Psoas muscle (tissue), 8 donors: ENCODE results near the gene ROBO1. TPM values are rescaled to one million over a fixed set of nuclear protein-coding genes. Genes with fewer than 3 reads are reported as not detected.

Source experiments
- ATAC-seq, 4 donors: fragments of 200-7000 bp; cut with Tn5 transposase; one replicate each; pipeline ENCODE4 v1.9.1; 2020; ENCODE audit warnings: moderate library complexity in 3 of 4, mild to moderate bottlenecking in 2 of 4
- DNase-seq, 2 donors: peaks; one replicate each; pipeline ENCODE4 v3.0.0-alpha.2; 2020
- H3K27ac ChIP-seq: fragments of 200-600 bp; one replicate; pipeline ENCODE4 v1.8.0; 2022
- H3K27me3 ChIP-seq, 3 donors: fragments of 200-600 bp in 1 of 3; one replicate each; pipeline versions ENCODE4 v1.6.1 to v1.8.0; 2013 to 2022; ENCODE audit warnings: low read length in 2 of 3, mild to moderate bottlenecking in 2 of 3, moderate library complexity in 1 of 3; ENCODE audit not compliant: insufficient read depth in 3 of 3
- H3K36me3 ChIP-seq, 2 donors: fragments of 200-600 bp in 1 of 2; one replicate each; pipeline versions ENCODE4 v1.6.1 to v1.8.0; 2013 to 2022; ENCODE audit warnings: low read depth in 1 of 2, mild to moderate bottlenecking in 1 of 2, moderate library complexity in 1 of 2; ENCODE audit not compliant: insufficient read depth in 1 of 2
- H3K4me1 ChIP-seq: fragments of 200-600 bp; one replicate; pipeline ENCODE4 v1.8.0; 2022
- H3K4me3 ChIP-seq: fragments of 200-600 bp; one replicate; pipeline ENCODE4 v1.8.0; 2022; ENCODE audit warnings: mild to moderate bottlenecking
- H3K9me3 ChIP-seq: fragments of 200-600 bp; one replicate; pipeline ENCODE4 v1.8.0; 2022
- CTCF ChIP-seq: fragments of 200-600 bp; IDR thresholded peaks from one replicate; pipeline ENCODE4 v1.8.0; 2022; ENCODE audit warnings: antibody characterized with exemption
- WGBS, 3 donors: extraction: QIAGEN DNeasy Blood & Tissue Kit; methylation state at CpG; one replicate each; pipeline versions ENCODE4 v1.1.6 to v1.1.7; 2013; 5-methylcytosine and 5-hydroxymethylcytosine counted together
- intact Hi-C, 2 donors: fragments of 100-400 bp; cut with DNase I; formaldehyde crosslinking; loops; one replicate each; pipeline versions ENCODE4 v1.11.0 to v1.14.2; 2022
- polyA plus RNA-seq, 3 donors: library from polyadenylated mRNA; stranded (reverse); fragments of 200-250 nt; gene quantifications; one replicate each; pipeline ENCODE4 v1.2.3, GENCODE V29; 2013
- total RNA-seq, 4 donors: library from RNA; stranded (reverse); fragmentation: NEBNext Ultra II Directional in 2 of 4; extraction: Animal tissue kit (Norgen Biotek cat#: 25700) in 2 of 4; gene quantifications; one replicate each; pipeline versions ENCODE4 v1.2.1 to v1.2.4, GENCODE V29; 2021 to 2023
- donor health status: healthy with polysubstance abuse.
- donor health status: DM: no; HTN: no; CAD: no; lungs with moderate emphysema.
- donor health status: Bipolar disorder and iron deficiency.
- donor health status: healthy.
- donor health status: DM: yes; HTN: yes; CAD: no.
- donor health status: DM: no; HTN: no; CAD: no.
- donor health status: DM: no; HTN: no; CAD: no.
- donor health status: DM: yes; HTN: yes; CAD: no.

ROBO1 gene
- total and polyA plus RNA-seq, 7 donors: 0.52 to 14.0 (median 4.9) TPM

- ATAC-seq (no peak), DNase-seq (no peak)
- intact Hi-C loops: loop anchor here in 1 of 2 donors (10.0 kb wide), 1 partner anchor 464 kb away; no protein-coding TSS in a partner anchor
- no peaks in the 10 kb centered on the region for H3K27me3 ChIP-seq
- H3K4me1 ChIP-seq: no peaks in the 10 kb centered on the region
- no peak overlapping the region for H3K27ac ChIP-seq
- 72 to 75% (median 73%) methylated on average over 4 of the region's 4 CpGs for WGBS, 3 donors
- TF ChIP-seq CTCF: no peak
- H3K4me3 ChIP-seq: no peak overlapping the region
- no peaks in the 10 kb centered on the region for H3K9me3 ChIP-seq
- H3K36me3 ChIP-seq: no peaks in the 10 kb centered on the region
These were observed 908.9 kb downstream of the ROBO1 start for GRCh38 chr3:78858910-78859309.

- no peak for ATAC-seq
- Histone ChIP-seq H3K4me1 (no peaks in the 10 kb centered on the region), H3K27ac (no peak overlapping the region), H3K27me3 (no peaks in the 10 kb centered on the region), H3K9me3 (no peaks in the 10 kb centered on the region), H3K36me3 (no peaks in the 10 kb centered on the region), H3K4me3 (no peak overlapping the region)
- intact Hi-C loops: loop anchor here in 1 of 2 donors (10.0 kb wide), 1 partner anchor 463 kb away; no protein-coding TSS in a partner anchor
- TF ChIP-seq CTCF: no peak
- DNase-seq: no peak
- WGBS, 3 donors: 48 to 56% (median 55%) methylated on average over 1 of the region's 1 CpG
These were observed 909.6 kb downstream of the ROBO1 start for GRCh38 chr3:78858174-78858573.

- H3K4me3 ChIP-seq: no peak overlapping the region
- H3K9me3 ChIP-seq: no peaks in the 10 kb centered on the region
- 83 to 89% (median 85%) methylated on average over 6 of the region's 6 CpGs for WGBS, 3 donors
- intact Hi-C loops: loop anchor here in 1 of 2 donors (10.0 kb wide), 1 partner anchor 463 kb away; no protein-coding TSS in a partner anchor
- TF ChIP-seq CTCF: no peak
- H3K27me3 ChIP-seq: no peaks in the 10 kb centered on the region
- DNase-seq: no peak
- ATAC-seq: no peak
- no peaks in the 10 kb centered on the region for H3K36me3 ChIP-seq
- no peaks in the 10 kb centered on the region for H3K4me1 ChIP-seq
- H3K27ac ChIP-seq: no peak overlapping the region
These were observed 910.2 kb downstream of the ROBO1 start for GRCh38 chr3:78857494-78858111.

- ATAC-seq (no peak), DNase-seq (no peak)
- Histone ChIP-seq H3K4me3 (peak overlapping the region; percentile 31), H3K36me3 (no peaks in the 10 kb centered on the region), H3K27me3 (no peaks in the 10 kb centered on the region), H3K9me3 (no peaks in the 10 kb centered on the region), H3K4me1 (no peaks in the 10 kb centered on the region), H3K27ac (no peak overlapping the region)
- intact Hi-C loops: loop anchor here in 1 of 2 donors (10.0 kb wide), 1 partner anchor 461 kb away; no protein-coding TSS in a partner anchor
- WGBS, 3 donors: 76 to 85% (median 85%) methylated on average over 2 of the region's 2 CpGs
- TF ChIP-seq CTCF: no peak
These were observed 911.6 kb downstream of the ROBO1 start for GRCh38 chr3:78856164-78856563.

GRCh38 chr3:78855190-78855589, 912.6 kb downstream of the ROBO1 start:
- ATAC-seq (no peak), DNase-seq (no peak)
- intact Hi-C loops: loop anchor here in 1 of 2 donors (10.0 kb wide), 1 partner anchor 460 kb away; no protein-coding TSS in a partner anchor
- peak overlapping the region; percentile 31 for H3K4me3 ChIP-seq
- H3K27me3 ChIP-seq: no peaks in the 10 kb centered on the region
- WGBS, 3 donors: 67 to 79% (median 70%) methylated on average over 5 of the region's 5 CpGs
- no peaks in the 10 kb centered on the region for H3K36me3 ChIP-seq
- H3K9me3 ChIP-seq: no peaks in the 10 kb centered on the region
- H3K4me1 ChIP-seq: no peaks in the 10 kb centered on the region
- H3K27ac ChIP-seq: no peak overlapping the region
- TF ChIP-seq CTCF: no peak
